ENCODE measurements around the gene COL5A1.

COL5A1 gene

GRCh38 chr9:134725605-134725940 is 84.0 kb downstream of the COL5A1 start:
- DNase-seq (ENCODE audit: low read depth in 2 of 2): no peak

DNA sequence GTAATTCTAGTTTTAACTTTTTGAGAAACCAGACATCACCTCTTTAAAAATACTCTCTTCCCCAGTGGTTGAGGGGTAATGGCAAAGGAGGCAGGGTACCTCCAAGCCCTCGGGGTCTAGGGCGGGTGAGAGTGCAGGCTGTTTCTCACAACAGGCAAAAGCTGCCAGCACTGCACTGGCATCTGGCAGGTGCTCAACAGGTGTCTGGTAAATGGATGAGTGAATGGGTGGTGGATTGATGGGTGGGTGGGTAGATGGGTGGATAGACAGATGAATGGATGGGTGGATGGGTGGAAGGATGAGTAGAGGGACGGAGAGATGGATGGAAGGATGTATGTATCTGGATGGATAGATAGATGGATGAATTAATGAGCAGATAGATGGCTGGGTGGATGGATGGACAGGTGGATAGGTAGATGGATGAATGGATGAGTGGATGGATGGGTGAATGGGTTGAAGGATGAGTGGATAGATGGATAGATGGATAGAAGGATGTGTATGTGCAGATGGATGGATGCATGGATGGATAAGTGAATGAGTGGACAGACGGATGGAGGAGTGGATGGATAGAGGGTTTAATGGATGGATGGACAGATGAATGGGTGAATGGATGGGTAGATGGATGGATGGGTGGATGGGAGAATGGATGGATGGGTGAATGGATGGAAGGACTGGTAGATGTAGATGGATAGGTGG is 84.6 kb downstream of the COL5A1 start:
- no peak for DNase-seq (ENCODE audit: low read depth in 2 of 2)

GRCh38 chr9:134726722-134727034 is 85.1 kb downstream of the COL5A1 start:
- no peak for DNase-seq (ENCODE audit: low read depth in 2 of 2)

DNA sequence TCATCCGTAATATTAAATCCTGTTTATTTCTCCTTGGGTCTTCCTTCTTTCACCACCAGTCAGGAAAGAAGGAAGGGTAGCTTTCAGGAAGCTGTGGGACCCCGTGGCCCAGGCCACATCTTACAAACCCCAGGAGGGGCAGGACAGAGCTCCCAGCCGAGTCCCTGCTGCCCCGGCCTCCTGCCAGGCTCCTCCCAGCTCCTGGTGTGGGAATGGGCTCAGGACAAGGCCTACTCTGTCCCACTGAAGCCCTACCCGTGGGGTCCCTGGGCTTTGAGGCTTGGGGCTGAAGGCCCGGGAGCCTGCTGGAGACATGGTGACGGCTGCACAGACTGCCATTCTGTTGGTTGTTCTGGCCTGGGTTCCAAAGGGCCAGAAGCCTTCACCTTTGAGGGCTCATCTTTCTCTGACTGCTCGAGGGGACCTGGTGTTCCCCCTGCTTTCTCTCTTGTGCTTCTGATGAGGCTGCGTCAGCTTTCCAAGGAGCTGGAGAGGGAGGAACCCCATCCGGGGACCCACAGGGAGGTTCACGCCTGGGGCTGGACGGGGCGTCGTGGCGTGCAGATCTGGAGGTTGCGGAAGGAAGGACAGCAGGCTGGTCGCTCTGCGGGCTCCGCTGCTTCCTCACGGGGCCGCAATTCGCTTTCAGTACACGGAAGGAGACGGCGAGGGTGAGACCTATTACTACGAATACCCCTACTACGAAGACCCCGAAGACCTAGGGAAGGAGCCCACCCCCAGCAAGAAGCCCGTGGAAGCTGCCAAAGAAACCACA is 86.6 kb downstream of the COL5A1 start:
- DNase-seq (ENCODE audit: low read depth in 2 of 2): no peak

DNA sequence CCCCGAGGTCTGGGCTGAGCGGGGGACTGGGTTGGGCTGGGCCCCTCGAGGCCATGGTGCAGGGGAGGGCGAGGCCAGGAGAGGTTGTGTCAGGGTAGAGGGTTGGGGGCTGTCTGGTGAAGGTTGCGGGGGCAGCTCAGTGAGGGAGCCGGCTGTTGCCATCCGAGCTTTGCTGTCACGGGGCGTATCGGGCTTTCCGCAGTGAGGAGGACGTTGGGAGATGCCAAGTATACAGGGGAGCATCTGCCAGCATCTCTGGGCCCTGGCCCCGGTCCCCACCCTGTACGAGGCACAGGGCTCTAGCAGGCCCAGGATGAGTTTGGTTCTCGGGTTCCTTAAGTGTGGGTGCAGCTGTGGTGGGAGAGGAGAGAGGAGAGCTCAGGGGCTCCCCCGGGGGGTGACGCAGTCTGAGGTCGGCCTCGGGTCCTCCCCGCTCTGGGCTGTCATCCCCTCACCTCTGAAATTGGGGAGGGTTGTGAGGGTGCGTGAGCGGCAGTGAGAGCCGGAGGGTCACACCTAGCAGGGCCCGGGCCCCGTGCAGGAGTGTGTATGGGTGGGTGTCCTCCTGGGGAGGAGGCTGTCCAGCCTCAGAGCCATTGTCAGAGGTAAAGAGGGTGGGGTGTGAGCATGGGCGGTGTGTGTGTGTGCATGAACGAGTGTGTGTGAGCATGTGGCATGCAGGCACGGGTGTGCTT is 87.3 kb downstream of the COL5A1 start:
- no peak for DNase-seq (ENCODE audit: low read depth in 2 of 2)

DNA sequence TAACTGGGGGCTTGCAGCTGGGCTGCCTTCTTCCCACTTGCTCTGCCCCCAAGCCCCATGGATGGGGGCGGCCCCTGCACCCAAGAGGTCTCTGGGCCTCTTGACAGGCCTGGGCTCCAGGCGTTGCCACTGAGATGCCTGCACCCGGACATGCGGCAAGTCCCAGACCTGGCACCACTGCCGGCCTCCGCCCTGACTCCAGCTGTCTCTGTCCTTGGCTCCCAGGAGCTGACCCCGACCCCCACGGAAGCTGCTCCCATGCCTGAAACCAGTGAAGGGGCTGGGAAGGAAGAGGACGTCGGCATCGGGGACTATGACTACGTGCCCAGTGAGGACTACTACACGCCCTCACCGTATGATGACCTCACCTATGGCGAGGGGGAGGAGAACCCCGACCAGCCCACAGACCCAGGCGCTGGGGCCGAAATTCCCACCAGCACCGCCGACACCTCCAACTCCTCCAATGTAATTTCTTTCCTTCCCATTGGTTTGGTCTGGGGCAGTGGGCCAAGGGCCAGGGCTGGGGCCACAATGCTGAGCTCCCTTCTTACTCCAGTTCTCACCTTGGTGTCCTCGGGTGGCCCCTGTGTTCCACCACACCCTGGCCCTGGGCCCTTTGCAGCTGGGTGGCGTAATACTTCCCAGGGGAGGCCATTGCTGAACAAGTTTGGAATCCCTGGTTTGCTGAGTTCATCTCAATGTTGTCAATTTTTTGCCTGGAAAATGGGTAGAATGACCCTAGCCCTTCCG is 88.6 kb downstream of the COL5A1 start:
- no peak for DNase-seq (ENCODE audit: low read depth in 2 of 2)

DNA sequence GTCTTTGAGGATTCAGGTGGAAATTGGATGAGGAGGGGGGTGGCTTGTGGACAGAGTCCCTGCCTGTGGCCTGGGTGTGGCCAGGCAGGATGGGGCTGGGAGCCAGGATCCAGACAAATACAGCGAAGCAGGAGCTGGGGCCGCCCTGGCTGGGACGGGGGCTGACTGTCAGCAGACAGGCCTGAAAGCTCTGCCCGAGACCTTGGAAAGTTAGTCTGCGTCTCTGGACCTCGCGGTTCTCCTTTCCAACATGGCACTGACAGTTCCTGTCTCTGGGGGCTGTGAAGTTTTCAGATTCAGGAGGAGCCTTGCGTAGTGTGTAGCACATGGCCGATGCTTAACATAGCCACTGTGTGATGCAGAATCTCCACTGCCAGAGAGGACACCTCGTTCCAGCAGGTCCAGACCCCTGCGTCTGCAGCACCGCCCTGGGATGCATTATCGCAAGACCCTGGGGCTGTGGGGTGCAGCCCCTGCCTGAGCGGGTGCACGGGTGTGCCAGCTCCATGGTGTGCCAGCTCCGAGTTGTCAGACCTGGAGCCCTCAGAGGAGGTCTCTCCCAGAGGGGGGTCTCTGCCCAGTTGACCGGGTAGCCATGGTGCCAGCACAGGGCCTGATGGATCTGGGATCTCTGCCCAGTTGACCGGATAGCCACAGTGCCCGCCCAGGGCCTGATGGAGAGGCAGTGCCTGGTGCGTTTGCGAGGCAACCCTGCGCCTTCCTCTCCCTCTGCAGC is 89.3 kb downstream of the COL5A1 start:
- DNase-seq (ENCODE audit: low read depth in 2 of 2): no peak

- no peak for DNase-seq (ENCODE audit: low read depth in 2 of 2)
Measured at GRCh38 chr9:134731497-134732391, 90.1 kb downstream of the COL5A1 start.

DNA sequence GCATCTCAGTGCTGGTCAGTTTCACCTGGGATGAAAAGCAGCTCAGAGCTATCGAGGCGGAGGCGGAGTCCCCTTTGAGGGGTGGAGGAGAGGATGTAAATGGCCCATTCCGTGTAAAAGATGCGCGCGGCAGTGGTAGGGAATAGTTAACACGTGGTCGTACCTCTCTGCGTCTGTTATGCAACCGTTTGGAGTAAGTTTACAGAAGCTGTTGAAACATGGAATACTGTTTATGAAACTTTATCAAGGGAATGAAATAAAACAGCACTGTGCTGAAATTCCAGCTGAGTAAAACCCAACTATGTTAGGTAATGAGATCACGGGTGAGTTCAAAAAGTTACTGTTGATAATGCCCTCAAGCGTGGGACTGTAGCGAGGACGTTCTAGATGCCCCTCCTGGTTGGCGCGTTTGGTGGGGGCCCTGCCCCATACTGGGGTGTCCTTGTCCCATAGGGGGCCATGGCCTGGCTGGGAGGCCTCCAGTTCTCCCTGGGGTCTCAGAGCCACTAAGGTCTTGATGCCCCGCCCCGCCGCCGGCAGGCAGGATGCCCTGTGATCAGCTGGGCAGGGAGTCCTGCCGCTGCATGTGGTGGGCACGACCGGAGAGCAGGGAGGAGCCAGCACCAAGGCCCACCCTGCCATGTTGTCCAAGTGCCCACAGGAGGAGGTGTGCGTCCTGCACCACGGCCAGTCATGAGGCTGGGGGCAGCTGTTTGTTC is 90.9 kb downstream of the COL5A1 start:
- DNase-seq (ENCODE audit: low read depth in 2 of 2): no peak

- DNase-seq (ENCODE audit: low read depth in 2 of 2): no peak
Measured at GRCh38 chr9:134733480-134734232, 92.1 kb downstream of the COL5A1 start.

DNA sequence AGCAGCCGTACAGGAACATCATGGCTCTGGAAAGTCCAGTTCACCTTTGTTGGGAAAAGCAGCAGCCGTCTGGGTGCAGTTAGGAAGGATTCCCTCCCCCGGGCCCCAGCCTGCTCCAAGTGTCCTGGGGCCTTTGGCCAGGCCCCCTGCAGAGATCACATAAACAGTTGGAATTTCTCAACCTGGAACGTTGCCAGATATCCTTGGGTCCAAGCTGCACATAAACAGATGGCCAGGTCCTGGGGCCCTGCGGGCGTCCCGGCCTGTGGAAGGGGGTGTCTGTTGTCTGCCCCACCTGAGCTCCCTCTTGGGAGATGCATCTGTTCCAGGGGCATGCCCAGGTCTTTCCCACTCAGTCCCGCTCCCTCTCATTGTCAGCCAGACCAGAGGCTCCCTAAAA is 92.7 kb downstream of the COL5A1 start:
- no peak for DNase-seq (ENCODE audit: low read depth in 2 of 2)

DNA sequence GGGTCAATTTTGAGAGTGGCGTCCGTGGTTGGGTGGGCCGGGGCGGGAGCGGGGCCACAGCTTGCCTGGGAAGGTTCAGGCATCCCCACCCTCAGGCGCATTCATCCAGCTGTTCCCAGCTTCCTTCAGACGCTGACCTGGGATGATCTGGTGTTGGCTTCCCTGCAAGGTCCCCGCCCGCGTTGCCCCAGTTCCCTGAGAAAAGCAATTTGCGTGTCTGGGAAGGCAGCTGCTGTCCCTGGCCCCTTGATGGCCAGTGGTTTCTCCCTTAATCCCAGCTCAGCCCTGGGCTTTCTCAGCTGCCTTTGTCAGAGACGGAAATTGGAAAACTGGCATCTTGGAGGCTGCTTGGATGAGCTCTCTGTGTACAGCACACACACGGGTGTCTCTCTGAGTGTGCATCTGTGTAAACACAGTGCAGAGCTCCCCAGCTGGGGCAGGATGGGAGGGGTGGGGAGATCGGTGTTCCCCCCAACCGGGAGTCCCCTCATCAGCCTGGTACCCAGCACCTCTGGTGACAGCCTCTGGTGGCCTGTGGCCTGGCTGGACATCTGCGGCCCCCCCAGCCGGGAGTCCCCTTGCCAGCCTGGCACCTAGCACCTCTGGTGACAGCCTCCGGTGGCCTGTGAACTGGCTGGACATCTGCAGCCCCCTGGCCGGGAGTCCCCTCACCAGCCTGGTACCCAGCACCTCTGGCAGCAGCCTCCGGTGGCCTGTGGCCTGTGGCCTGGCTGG is 94.0 kb downstream of the COL5A1 start:
- DNase-seq (ENCODE audit: low read depth in 2 of 2): no peak

DNA sequence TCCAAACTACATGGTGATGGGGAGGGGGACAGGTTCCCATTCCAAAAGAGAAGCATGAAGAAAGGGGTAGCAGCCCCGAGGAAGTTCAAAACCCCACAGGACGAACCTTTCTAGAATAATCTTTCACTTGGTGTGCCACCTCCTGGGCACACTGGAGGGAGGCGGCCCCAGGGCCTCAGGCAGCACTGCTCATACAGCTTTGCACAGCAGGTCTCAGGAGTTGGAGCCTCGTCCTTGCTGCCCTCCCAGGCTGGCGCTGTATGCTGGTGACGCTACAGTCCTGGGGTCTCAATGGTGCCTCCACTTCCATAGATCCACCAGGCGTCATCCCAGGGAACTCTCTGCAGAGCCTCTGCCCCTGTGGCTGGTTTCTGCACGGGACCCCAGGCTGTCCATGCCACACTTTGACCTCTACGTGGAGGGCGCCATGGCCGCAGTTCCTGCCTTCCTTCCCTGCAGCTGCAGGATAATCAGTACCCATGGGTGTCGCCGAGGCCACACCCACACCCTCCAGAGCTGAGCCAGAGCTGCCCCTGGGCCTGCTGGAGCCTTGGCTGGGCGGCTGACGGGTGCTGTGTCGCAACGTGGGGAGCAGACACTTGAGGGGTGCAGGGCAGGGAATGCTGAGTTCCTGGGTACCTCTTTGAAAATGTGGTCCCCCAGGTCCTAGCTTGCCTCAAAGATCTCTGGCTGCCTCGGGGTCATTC is 95.3 kb downstream of the COL5A1 start:
- no peak for DNase-seq (ENCODE audit: low read depth in 2 of 2)

DNA sequence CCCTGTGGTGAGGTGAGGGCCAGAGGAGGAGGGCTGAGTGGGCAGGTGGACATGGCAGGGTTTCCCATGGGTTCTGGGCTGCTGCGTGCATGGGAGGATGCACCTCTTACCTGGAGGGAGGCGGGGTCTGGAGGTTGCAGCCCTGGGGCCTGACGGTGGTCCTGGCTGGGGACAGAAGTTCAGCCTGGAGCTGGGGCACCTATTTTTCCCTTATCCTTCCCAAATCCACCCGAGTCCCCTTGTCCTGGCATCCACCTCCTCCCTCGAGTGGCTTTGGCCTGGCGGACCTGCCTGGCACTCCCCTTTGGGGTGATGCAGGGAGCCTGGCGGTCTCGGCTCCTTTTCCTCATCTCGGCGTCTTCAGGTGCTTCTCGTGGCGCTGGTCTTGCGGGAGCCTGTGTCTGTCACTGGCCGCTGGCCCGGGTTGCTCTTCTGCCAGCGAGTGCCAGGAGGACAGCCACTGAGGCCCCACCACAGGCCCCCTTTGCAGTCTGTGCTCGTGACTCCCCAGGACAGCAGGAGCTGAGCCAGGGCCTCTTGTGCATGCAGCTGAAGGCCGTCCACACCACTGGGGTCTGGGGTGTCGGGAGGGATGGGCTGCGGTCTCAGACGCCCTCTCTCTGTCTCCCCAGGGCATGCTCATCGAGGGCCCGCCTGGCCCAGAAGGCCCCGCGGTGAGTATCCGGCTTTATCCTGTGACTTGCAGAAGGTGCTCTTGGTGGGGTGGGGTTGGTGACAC is 96.4 kb downstream of the COL5A1 start:
- no peak for DNase-seq (ENCODE audit: low read depth in 2 of 2)

- DNase-seq (ENCODE audit: low read depth in 2 of 2): peak; percentile 3 to 13
Measured at GRCh38 chr9:134738869-134739659, 97.5 kb downstream of the COL5A1 start.

DNA sequence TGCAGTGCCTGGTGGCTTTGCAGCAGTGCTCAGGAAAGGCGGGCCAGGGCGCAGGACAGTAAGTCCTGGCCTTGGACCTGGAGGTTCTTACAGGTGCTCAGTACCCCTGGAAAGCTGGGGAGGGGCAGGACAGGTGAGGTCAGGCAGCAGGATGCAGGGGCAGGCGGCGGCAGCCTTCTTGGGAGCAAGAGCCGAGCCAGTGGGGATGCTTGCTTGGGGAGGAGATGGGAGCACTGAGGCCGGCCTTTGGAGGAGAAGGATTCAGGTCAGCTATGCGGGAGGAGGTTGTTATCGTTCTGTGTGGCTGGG is 98.0 kb downstream of the COL5A1 start:
- DNase-seq (ENCODE audit: low read depth in 2 of 2): no peak

DNA sequence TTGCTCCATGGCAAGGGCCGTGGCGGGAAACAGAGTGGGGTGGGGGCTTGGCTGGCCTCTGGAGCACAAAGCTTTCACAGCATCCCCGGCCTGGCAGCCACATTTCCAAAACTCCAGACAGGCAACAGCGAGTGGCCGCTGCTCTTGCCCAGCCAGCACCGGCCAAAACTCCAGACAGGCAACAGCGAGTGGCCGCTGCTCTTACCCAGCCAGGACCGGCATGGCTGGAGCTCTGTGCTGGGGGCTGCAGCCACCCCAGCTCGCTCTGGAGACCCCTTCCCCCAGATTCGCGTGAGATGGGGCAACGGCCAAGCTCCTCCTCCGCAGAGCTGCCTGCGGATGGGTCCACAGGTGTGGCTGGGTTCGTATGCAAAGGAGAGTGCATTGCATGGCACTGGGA is 98.5 kb downstream of the COL5A1 start:
- no peak for DNase-seq (ENCODE audit: low read depth in 2 of 2)
